Measurements from ENCODE around the gene UGT3A1. TPM values are rescaled to one million over a fixed set of nuclear protein-coding genes. Genes with fewer than 3 reads are reported as not detected.

Gene UGT3A1
- total RNA-seq, 2 donors from 2014 or later = not detected

Other genes starting within 250 kb of the UGT3A1 start
- 100 to 1,000 TPM; 102 to 143 TPM for gene IL7R, start 134.5 kb downstream of the UGT3A1 start, total RNA-seq
- 1 to 10 TPM; 1.3 to 2.3 TPM for gene CAPSL, start 52.8 kb downstream of the UGT3A1 start, total RNA-seq
- gene UGT3A2, start 75.5 kb upstream of the UGT3A1 start, total RNA-seq = not detected
- gene LMBRD2, start 160.5 kb upstream of the UGT3A1 start, total RNA-seq = 10 to 100 TPM; 15.8 to 17.6 TPM
- 10 to 100 TPM; 25.3 to 36.8 TPM for gene SKP2, start 160.7 kb upstream of the UGT3A1 start, total RNA-seq